Large intestine (tissue), 3 donors: ENCODE results near the gene IL19. TPM values are rescaled to one million over a fixed set of nuclear protein-coding genes. Genes with fewer than 3 reads are reported as not detected.

Experiments
- DNase-seq, 2 donors: peaks; one replicate each; pipeline versions ENCODE4 v3.0.0 to v3.0.0-alpha.2; 2013
- H3K27ac ChIP-seq: one replicate; pipeline ENCODE4 v1.5.1; 2013; ENCODE audit warnings: low read length
- H3K27me3 ChIP-seq: 2 replicates; pipeline ENCODE4 v1.6.1; 2013; ENCODE audit warnings: low read length; ENCODE audit not compliant: control insufficient read depth, insufficient read depth
- H3K36me3 ChIP-seq: 2 replicates; pipeline ENCODE4 v1.6.1; 2013; ENCODE audit warnings: low read length; ENCODE audit not compliant: control insufficient read depth, insufficient read depth
- H3K4me1 ChIP-seq: one replicate; pipeline ENCODE4 v1.6.1; 2013; ENCODE audit warnings: low read length; ENCODE audit not compliant: control insufficient read depth, insufficient read depth
- H3K4me3 ChIP-seq: one replicate; pipeline ENCODE4 v1.5.1; 2013; ENCODE audit warnings: low read length
- H3K9me3 ChIP-seq: one replicate; pipeline ENCODE4 v1.6.1; 2013; ENCODE audit warnings: mild to moderate bottlenecking, low read depth, low read length, moderate library complexity; ENCODE audit not compliant: control insufficient read depth
- WGBS: methylation state at CpG from one replicate; pipeline ENCODE4 v1.1.5; 2013; ENCODE audit warnings: low lambda C conversion rate; ENCODE audit not compliant: insufficient coverage; 5-methylcytosine and 5-hydroxymethylcytosine counted together
- polyA plus RNA-seq: library from polyadenylated mRNA; unstranded; fragments of 120-200 nt; gene quantifications from one replicate; pipeline ENCODE4 v1.2.1, GENCODE V29; 2013

Gene IL19
- polyA plus RNA-seq, 1 donor, result not detected

- no peak for DNase-seq
- H3K27ac ChIP-seq, result no peak overlapping the region
- no peaks in the 10 kb centered on the region for H3K9me3 ChIP-seq
- peaks cover 5% of the 10 kb centered on the region for H3K27me3 ChIP-seq
- WGBS, result no CpG with 5 or more reads among the region's 2 CpGs
- H3K4me3 ChIP-seq, result no peak overlapping the region
- H3K36me3 ChIP-seq, result no peaks in the 10 kb centered on the region
- peaks cover 3% of the 10 kb centered on the region for H3K4me1 ChIP-seq
Measured at GRCh38 chr1:206833106-206833680, 62.6 kb downstream of the IL19 start.

- H3K27ac ChIP-seq, result no peak overlapping the region
- H3K4me3 ChIP-seq, result no peak overlapping the region
- H3K27me3 ChIP-seq, result peaks cover 5% of the 10 kb centered on the region
- no peaks in the 10 kb centered on the region for H3K9me3 ChIP-seq
- no CpG with 5 or more reads among the region's 2 CpGs for WGBS
- H3K4me1 ChIP-seq, result peaks cover 3% of the 10 kb centered on the region
- DNase-seq, result peak in 1 of 2 donors; percentile 37
- H3K36me3 ChIP-seq, result no peaks in the 10 kb centered on the region
Measured at GRCh38 chr1:206833801-206834200, 63.2 kb downstream of the IL19 start.

- H3K36me3 ChIP-seq, result no peaks in the 10 kb centered on the region
- H3K9me3 ChIP-seq, result no peaks in the 10 kb centered on the region
- 100% methylated on average over 1 of the region's 6 CpGs for WGBS
- peaks cover 7% of the 10 kb centered on the region for H3K27me3 ChIP-seq
- no peak overlapping the region for H3K27ac ChIP-seq
- DNase-seq, result no peak
- H3K4me1 ChIP-seq, result peaks cover 3% of the 10 kb centered on the region
- no peak overlapping the region for H3K4me3 ChIP-seq
Measured at GRCh38 chr1:206834217-206834616, 63.6 kb downstream of the IL19 start.

- H3K4me3 ChIP-seq, result no peak overlapping the region
- 87% methylated on average over 3 of the region's 3 CpGs for WGBS
- H3K4me1 ChIP-seq, result peaks cover 3% of the 10 kb centered on the region
- H3K27me3 ChIP-seq, result peaks cover 9% of the 10 kb centered on the region
- no peaks in the 10 kb centered on the region for H3K36me3 ChIP-seq
- H3K27ac ChIP-seq, result no peak overlapping the region
- no peaks in the 10 kb centered on the region for H3K9me3 ChIP-seq
- DNase-seq, result no peak
Measured at GRCh38 chr1:206834711-206835110, 64.1 kb downstream of the IL19 start.

GRCh38 chr1:206835186-206835585, 64.6 kb downstream of the IL19 start:
- Histone ChIP-seq H3K4me1 (no peaks in the 10 kb centered on the region), H3K4me3 (no peak overlapping the region), H3K27me3 (peaks cover 9% of the 10 kb centered on the region), H3K27ac (no peak overlapping the region), H3K36me3 (no peaks in the 10 kb centered on the region), H3K9me3 (no peaks in the 10 kb centered on the region)
- DNase-seq, result no peak
- 40% methylated on average over 1 of the region's 3 CpGs for WGBS

GRCh38 chr1:206836111-206836510, 65.5 kb downstream of the IL19 start:
- WGBS, result no CpG with 5 or more reads among the region's 2 CpGs
- H3K36me3 ChIP-seq, result no peaks in the 10 kb centered on the region

GRCh38 chr1:206839006-206839560, 68.5 kb downstream of the IL19 start:
- Histone ChIP-seq H3K4me1 (no peaks in the 10 kb centered on the region), H3K9me3 (no peaks in the 10 kb centered on the region), H3K27ac (no peak overlapping the region), H3K36me3 (no peaks in the 10 kb centered on the region), H3K27me3 (peaks cover 9% of the 10 kb centered on the region), H3K4me3 (no peak overlapping the region)
- no peak for DNase-seq
- WGBS, result no CpG with 5 or more reads among the region's 4 CpGs

More at GRCh38 chr1:206836111-206836510, 65.5 kb downstream of the IL19 start:
- Histone ChIP-seq H3K27ac (no peak overlapping the region), H3K9me3 (no peaks in the 10 kb centered on the region), H3K4me1 (no peaks in the 10 kb centered on the region), H3K27me3 (peaks cover 9% of the 10 kb centered on the region), H3K4me3 (no peak overlapping the region)
- no peak for DNase-seq

- H3K4me1 ChIP-seq, result no peaks in the 10 kb centered on the region
- no peak overlapping the region for H3K27ac ChIP-seq
- 100% methylated on average over 1 of the region's 7 CpGs for WGBS
- H3K9me3 ChIP-seq, result no peaks in the 10 kb centered on the region
- DNase-seq, result peak in 1 of 2 donors; percentile 57
- no peak overlapping the region for H3K4me3 ChIP-seq
- no peaks in the 10 kb centered on the region for H3K36me3 ChIP-seq
- H3K27me3 ChIP-seq, result peaks cover 9% of the 10 kb centered on the region
Measured at GRCh38 chr1:206839857-206840256, 69.3 kb downstream of the IL19 start.

GRCh38 chr1:206841609-206842323, 71.2 kb downstream of the IL19 start:
- H3K4me3 ChIP-seq, result no peak overlapping the region
- WGBS, result no CpG with 5 or more reads among the region's 7 CpGs
- peaks cover 4% of the 10 kb centered on the region for H3K4me1 ChIP-seq
- DNase-seq, result no peak
- no peaks in the 10 kb centered on the region for H3K9me3 ChIP-seq
- H3K27ac ChIP-seq, result no peak overlapping the region
- no peaks in the 10 kb centered on the region for H3K36me3 ChIP-seq
- H3K27me3 ChIP-seq, result peaks cover 4% of the 10 kb centered on the region

GRCh38 chr1:206842854-206843253, 72.3 kb downstream of the IL19 start:
- no peak overlapping the region for H3K4me3 ChIP-seq
- no peak overlapping the region for H3K27ac ChIP-seq
- H3K4me1 ChIP-seq, result peaks cover 11% of the 10 kb centered on the region
- no peak for DNase-seq
- no peaks in the 10 kb centered on the region for H3K36me3 ChIP-seq
- H3K27me3 ChIP-seq, result peaks cover 4% of the 10 kb centered on the region
- H3K9me3 ChIP-seq, result no peaks in the 10 kb centered on the region
